Activated CD4-positive, alpha-beta memory T cell treated with anti-CD3 and anti-CD28 coated beads for 36 hours (primary cell): ENCODE measurements around the gene NOTCH2. TPM values are rescaled to one million over a fixed set of nuclear protein-coding genes. Genes with fewer than 3 reads are reported as not detected.
"Not testable (repeated sequence)": the region's sequence is repeated elsewhere in the genome, so short reads cannot be mapped to it uniquely, and the experiment has no call there.

Experiments used
- CTCF ChIA-PET: fragments of 350-600 bp; sonication (Branson Sonifier 250); formaldehyde crosslinking; loops from one replicate; lab custom pipeline; 2021; ENCODE audit warnings: antibody characterized with exemption, inconsistent platforms; lab: Charles Lee
- POLR2A ChIA-PET: fragments of 350-600 bp; sonication (Branson Sonifier 250); formaldehyde crosslinking; loops from one replicate; lab custom pipeline; 2021; ENCODE audit warnings: antibody characterized with exemption; lab: Charles Lee
- DNase-seq: peaks from one replicate; pipeline ENCODE4 v3.0.0-alpha.2; 2020
- H3K27ac Mint-ChIP-seq: one replicate; pipeline ENCODE4 v1.8.0; 2021; ENCODE audit warnings: mixed read lengths
- H3K27me3 Mint-ChIP-seq: one replicate; pipeline ENCODE4 v1.8.0; 2021; ENCODE audit warnings: mixed read lengths
- H3K36me3 Mint-ChIP-seq: one replicate; pipeline ENCODE4 v1.8.0; 2021; ENCODE audit warnings: mixed read lengths
- H3K4me1 Mint-ChIP-seq: one replicate; pipeline ENCODE4 v1.8.0; 2021; ENCODE audit warnings: low read depth, mixed read lengths
- H3K4me3 Mint-ChIP-seq: one replicate; pipeline ENCODE4 v1.8.0; 2021; ENCODE audit warnings: mild to moderate bottlenecking, mixed read lengths
- H3K9me3 Mint-ChIP-seq: one replicate; pipeline ENCODE4 v1.8.0; 2021; ENCODE audit warnings: mixed read lengths
- intact Hi-C: fragments of 100-400 bp; cut with micrococcal nuclease; formaldehyde crosslinking; loops from one replicate; pipeline ENCODE4 v1.15.1; 2023
- total RNA-seq, 2 experiments: library from RNA; stranded (reverse); gene quantifications; one replicate each; pipeline ENCODE4 v1.2.3, GENCODE V29; 2021

Gene NOTCH2
- total RNA-seq, 2 experiments from 2014 or later: 57.2 to 62.4 TPM

- H3K9me3 Mint-ChIP-seq, POLR2A ChIA-PET, CTCF ChIA-PET, H3K36me3 Mint-ChIP-seq, H3K4me1 Mint-ChIP-seq, H3K27ac Mint-ChIP-seq, intact Hi-C loops, DNase-seq, H3K27me3 Mint-ChIP-seq, H3K4me3 Mint-ChIP-seq: not testable (repeated sequence)
These were observed 45.7 kb downstream of the NOTCH2 start for GRCh38 chr1:120023791-120024190.

- H3K36me3 Mint-ChIP-seq, intact Hi-C loops, DNase-seq, H3K4me1 Mint-ChIP-seq, H3K4me3 Mint-ChIP-seq, POLR2A ChIA-PET, H3K27ac Mint-ChIP-seq, CTCF ChIA-PET, H3K9me3 Mint-ChIP-seq, H3K27me3 Mint-ChIP-seq: not testable (repeated sequence)
These were observed 54.5 kb downstream of the NOTCH2 start for GRCh38 chr1:120014978-120015377.

GRCh38 chr1:120008320-120008719, 61.1 kb downstream of the NOTCH2 start:
- DNase-seq, POLR2A ChIA-PET, intact Hi-C loops, H3K27me3 Mint-ChIP-seq, CTCF ChIA-PET, H3K36me3 Mint-ChIP-seq, H3K27ac Mint-ChIP-seq, H3K9me3 Mint-ChIP-seq, H3K4me1 Mint-ChIP-seq, H3K4me3 Mint-ChIP-seq: not testable (repeated sequence)

GRCh38 chr1:120007850-120008249, 61.6 kb downstream of the NOTCH2 start:
- POLR2A ChIA-PET, H3K4me1 Mint-ChIP-seq, H3K36me3 Mint-ChIP-seq, DNase-seq, H3K9me3 Mint-ChIP-seq, H3K27me3 Mint-ChIP-seq, CTCF ChIA-PET, H3K4me3 Mint-ChIP-seq, H3K27ac Mint-ChIP-seq, intact Hi-C loops: not testable (repeated sequence)

- H3K36me3 Mint-ChIP-seq, H3K27me3 Mint-ChIP-seq, H3K9me3 Mint-ChIP-seq, H3K4me3 Mint-ChIP-seq, CTCF ChIA-PET, H3K27ac Mint-ChIP-seq, intact Hi-C loops, H3K4me1 Mint-ChIP-seq, POLR2A ChIA-PET, DNase-seq: not testable (repeated sequence)
These were observed 68.4 kb downstream of the NOTCH2 start for GRCh38 chr1:120001035-120001434.

GRCh38 chr1:119996731-119997312, 72.6 kb downstream of the NOTCH2 start:
- H3K4me1 Mint-ChIP-seq, H3K9me3 Mint-ChIP-seq, H3K27ac Mint-ChIP-seq, CTCF ChIA-PET, H3K27me3 Mint-ChIP-seq, H3K36me3 Mint-ChIP-seq, intact Hi-C loops, DNase-seq, H3K4me3 Mint-ChIP-seq, POLR2A ChIA-PET: not testable (repeated sequence)

- H3K36me3 Mint-ChIP-seq, DNase-seq, H3K27me3 Mint-ChIP-seq, H3K27ac Mint-ChIP-seq, intact Hi-C loops, H3K4me3 Mint-ChIP-seq, POLR2A ChIA-PET, H3K9me3 Mint-ChIP-seq, CTCF ChIA-PET, H3K4me1 Mint-ChIP-seq: not testable (repeated sequence)
These were observed 73.5 kb downstream of the NOTCH2 start for GRCh38 chr1:119995975-119996374.

- peak overlapping the region; percentile 67 for H3K27ac Mint-ChIP-seq
- no peaks in the 10 kb centered on the region for H3K9me3 Mint-ChIP-seq
- peak; percentile 22 for DNase-seq
- H3K27me3 Mint-ChIP-seq: no peaks in the 10 kb centered on the region
- POLR2A ChIA-PET: no interaction called here
- H3K4me3 Mint-ChIP-seq: no peak overlapping the region
- H3K36me3 Mint-ChIP-seq: peaks cover 22% of the 10 kb centered on the region
- H3K4me1 Mint-ChIP-seq: peaks cover 27% of the 10 kb centered on the region
- CTCF ChIA-PET: interaction anchor here (1.2 kb wide), 1 partner anchor 21 kb away, joined by 4 read pairs; no protein-coding TSS in a partner anchor
- intact Hi-C loops: no loop called here
These were observed 81.0 kb downstream of the NOTCH2 start for GRCh38 chr1:119988306-119989062.

- POLR2A ChIA-PET: no interaction called here
- Mint-ChIP-seq H3K4me1 (peaks cover 27% of the 10 kb centered on the region), H3K27ac (peak overlapping the region; percentile 56), H3K9me3 (no peaks in the 10 kb centered on the region), H3K27me3 (no peaks in the 10 kb centered on the region), H3K36me3 (peaks cover 22% of the 10 kb centered on the region), H3K4me3 (no peak overlapping the region)
- no peak for DNase-seq
- intact Hi-C loops: no loop called here
- CTCF ChIA-PET: interaction anchor here (1.5 kb wide), 1 partner anchor 20 kb away, joined by 9 read pairs; no protein-coding TSS in a partner anchor
These were observed 81.8 kb downstream of the NOTCH2 start for GRCh38 chr1:119987686-119988085.

GRCh38 chr1:119987112-119987511, 82.3 kb downstream of the NOTCH2 start:
- CTCF ChIA-PET: interaction anchor here (1.5 kb wide), 1 partner anchor 19 kb away, joined by 9 read pairs; no protein-coding TSS in a partner anchor
- H3K4me1 Mint-ChIP-seq: peaks cover 29% of the 10 kb centered on the region
- peaks cover 24% of the 10 kb centered on the region for H3K36me3 Mint-ChIP-seq
- H3K27me3 Mint-ChIP-seq: no peaks in the 10 kb centered on the region
- peak overlapping the region; percentile 72 for H3K27ac Mint-ChIP-seq
- POLR2A ChIA-PET: interaction anchor here (0.8 kb wide), 1 partner anchor 28 kb away, joined by 3 read pairs; no protein-coding TSS in a partner anchor
- no peak overlapping the region for H3K4me3 Mint-ChIP-seq
- no peaks in the 10 kb centered on the region for H3K9me3 Mint-ChIP-seq
- intact Hi-C loops: no loop called here
- DNase-seq: no peak

GRCh38 chr1:119986007-119986497, 83.4 kb downstream of the NOTCH2 start:
- H3K4me3 Mint-ChIP-seq: no peak overlapping the region

GRCh38 chr1:119984771-119985170, 84.7 kb downstream of the NOTCH2 start:
- intact Hi-C loops: no loop called here
- peaks cover 25% of the 10 kb centered on the region for H3K36me3 Mint-ChIP-seq
- no peaks in the 10 kb centered on the region for H3K9me3 Mint-ChIP-seq
- H3K27ac Mint-ChIP-seq: no peak overlapping the region
- no peak for DNase-seq
- no peak overlapping the region for H3K4me3 Mint-ChIP-seq
- H3K27me3 Mint-ChIP-seq: no peaks in the 10 kb centered on the region
- peaks cover 33% of the 10 kb centered on the region for H3K4me1 Mint-ChIP-seq
- ChIA-PET POLR2A (no interaction called here), CTCF (interaction anchor here (1.6 to 2.1 kb wide), 2 partner anchors 17 to 36 kb away, joined by 6 to 8 read pairs; no protein-coding TSS in a partner anchor)

More at GRCh38 chr1:119986007-119986497, 83.4 kb downstream of the NOTCH2 start:
- DNase-seq: no peak
- Mint-ChIP-seq H3K9me3 (no peaks in the 10 kb centered on the region), H3K36me3 (peaks cover 25% of the 10 kb centered on the region), H3K27ac (no peak overlapping the region), H3K27me3 (no peaks in the 10 kb centered on the region), H3K4me1 (peaks cover 33% of the 10 kb centered on the region)
- POLR2A ChIA-PET: no interaction called here
- CTCF ChIA-PET: no interaction called here
- intact Hi-C loops: no loop called here
